HL-60/S4 (cell line): ENCODE results near the gene VPS51.

Source experiments
- in situ Hi-C: fragments of 300-500 bp; cut with MboI; formaldehyde crosslinking; loops from 2 replicates; pipeline ENCODE4 v1.14.3; 2022; ENCODE audit warnings: low sequenced_read_pairs

The VPS51 gene

DNA sequence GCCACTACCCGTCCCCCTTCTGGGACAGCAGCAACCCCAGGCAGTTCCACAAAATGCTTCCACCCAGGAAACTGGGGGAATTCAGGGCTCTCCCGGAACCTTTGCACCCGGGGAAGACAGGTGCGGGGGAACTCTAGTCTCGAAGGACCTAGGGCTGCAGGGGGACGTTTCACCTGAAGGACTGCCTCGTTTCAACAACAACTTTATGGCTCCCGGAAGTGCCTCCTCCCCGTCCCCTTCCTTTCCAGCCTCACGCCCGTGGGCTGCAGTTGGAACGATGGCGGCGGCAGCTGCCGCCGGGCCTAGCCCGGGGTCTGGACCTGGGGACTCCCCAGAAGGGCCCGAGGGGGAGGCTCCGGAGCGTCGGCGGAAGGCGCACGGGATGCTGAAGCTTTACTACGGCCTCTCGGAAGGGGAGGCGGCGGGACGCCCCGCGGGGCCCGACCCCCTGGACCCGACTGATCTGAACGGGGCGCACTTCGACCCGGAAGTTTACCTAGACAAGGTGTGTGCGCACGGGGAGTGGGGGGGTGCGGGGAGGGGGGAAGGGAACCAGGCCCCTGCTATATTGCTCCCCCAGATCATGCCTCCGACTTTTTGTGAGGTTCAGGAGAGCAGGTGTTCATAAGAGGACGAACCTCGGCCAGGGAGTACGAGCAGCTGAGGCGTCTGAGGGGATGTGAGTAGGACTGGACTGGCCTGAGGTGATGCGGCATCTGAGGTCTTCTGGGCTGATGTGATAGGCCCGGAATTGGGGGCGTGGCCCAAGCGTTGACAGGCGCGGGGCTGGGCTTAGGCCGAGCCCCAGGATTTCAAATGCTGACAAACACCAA is at the start of gene VPS51:
Gene VPS51, plus strand, starts transcription at position 241 of the 833 bp plus-strand sequence. Its CDS starts 37 bp downstream, at position 278.
- in situ Hi-C loops = no loop called here

DNA sequence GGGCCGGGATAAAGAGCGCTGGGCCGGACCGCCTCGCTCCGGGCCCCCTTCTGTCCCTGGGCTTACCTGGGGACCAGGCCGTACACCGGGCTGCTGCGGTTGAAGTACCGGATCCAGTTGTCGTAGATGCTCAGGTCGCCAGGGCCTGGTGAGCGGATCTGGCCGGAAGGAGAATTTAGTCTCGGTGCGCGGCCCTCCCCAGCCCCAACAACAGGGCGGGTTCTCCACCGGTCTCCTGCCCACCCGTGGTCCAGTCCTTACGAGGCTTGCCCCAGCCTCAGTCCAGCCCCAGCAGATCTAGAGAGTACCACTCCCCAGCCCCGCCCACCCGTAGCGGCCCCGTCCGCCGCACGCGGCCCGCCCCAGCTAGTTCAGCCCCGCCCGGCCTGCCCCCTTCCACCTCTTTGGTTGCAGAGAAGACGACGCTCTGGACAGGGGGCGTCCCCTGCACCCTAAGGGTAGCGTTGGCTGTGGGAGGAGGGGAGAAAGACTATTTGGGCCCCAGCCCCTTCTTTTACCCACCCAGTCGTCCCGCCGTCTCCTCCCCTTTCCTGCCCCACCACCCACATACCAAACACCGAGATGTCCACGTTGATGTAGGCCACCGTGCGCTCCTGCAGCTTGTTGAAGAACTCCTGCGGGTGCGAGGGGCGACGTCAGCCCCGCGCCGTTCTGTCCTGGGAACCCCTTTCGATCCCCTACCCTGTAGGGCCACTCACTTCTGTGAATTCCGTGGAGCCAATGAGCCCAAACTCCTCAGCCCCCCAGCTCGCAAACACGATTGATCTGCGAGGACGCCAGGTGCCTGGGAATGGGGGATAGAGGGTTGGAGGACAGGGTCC is 48.2 kb upstream of the VPS51 start:
- in situ Hi-C loops = no loop called here

DNA sequence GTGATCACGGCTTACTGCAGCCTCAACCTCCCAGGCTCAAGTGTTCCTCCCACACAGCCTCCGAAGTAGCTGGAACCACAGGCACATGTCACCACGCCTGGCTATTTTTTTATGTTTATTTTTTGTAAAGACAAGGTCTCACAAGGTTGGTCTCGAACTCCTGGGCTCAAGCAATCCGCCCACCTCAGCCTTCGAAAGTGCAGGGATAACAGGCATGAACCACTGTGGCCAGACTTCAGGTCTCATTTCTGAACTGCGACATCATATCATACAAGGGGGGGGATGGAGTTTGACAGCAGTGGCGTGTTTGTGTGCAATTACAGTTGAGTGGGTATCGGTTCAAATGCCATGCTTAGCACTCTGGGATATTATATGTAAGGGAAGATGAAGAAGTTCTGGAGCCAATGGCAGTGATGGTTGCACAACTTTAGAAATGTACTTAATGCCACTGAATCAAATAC is 44.6 kb upstream of the VPS51 start:
- in situ Hi-C loops = no loop called here

DNA sequence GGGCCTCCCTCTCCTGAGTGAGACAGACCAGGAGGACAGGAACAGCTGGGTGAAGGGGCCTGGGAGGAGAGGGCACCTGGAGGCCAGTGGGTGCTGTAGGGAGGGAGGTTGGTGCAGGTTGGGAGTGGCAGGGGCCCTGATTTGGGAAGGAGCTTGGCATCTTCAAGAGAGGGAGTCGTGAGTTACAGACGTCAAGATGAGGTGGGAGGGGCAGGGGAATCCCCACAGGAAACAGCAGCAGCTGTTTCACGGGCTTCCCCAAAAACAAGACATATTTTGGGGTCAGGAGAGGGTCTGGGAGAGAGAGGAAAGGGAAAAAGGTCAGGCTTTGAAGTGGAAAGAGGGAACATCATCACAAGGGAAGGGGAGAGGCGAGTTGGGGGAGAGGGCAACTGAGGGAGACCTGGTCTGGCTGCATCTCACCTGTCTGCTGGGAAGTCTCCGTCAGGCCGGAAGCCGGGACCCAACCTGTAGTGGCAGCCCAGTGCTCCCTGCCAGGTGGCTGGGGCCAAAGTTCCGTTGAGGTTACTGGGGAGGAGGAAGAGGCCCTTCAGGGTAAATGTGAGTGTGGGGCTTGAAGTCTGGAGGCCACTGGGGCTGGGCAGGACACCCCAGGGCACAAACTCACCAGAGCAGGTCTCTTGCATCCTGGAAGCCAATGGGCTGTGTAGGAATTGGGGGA is 42.0 kb upstream of the VPS51 start:
- in situ Hi-C loops = no loop called here

DNA sequence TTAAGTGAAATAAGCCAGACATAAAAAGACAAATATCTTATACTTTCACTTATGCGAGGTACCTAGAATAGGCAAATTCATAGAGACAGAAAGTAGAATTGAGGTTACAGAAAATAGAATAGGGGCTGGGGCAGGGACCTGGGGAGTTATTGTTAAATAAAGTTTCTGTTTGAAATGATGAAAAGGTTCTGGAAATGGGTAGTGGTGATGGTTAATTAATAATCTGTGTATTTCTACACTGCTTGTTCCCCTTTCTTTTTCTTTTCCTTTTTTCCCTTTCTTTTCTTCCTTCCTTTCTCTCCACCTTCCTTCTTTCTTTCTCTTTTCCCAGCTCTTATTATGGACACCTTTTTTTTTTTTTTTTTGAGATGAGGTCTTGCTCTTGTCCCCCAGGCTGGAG is 40.5 kb upstream of the VPS51 start:
- in situ Hi-C loops = no loop called here

DNA sequence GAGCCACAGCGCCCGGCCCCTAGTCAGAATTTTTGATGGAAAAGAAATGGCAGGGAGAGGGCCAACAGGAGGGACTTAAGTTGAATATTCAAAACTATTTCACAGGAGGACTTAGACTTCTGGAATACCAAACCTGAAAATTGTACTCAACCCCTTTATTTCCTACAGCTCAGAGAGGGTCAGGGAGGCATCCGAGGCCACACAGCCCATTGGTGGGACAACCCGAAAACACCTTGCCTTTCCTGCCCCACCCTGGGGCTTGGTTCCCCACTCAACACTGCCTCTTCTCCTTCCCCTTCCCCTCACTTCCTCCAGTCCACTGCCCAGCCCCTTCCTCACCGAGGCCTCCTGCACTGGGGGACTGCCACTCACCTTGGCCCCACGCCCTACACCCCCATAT is 39.0 kb upstream of the VPS51 start:
- in situ Hi-C loops = no loop called here

DNA sequence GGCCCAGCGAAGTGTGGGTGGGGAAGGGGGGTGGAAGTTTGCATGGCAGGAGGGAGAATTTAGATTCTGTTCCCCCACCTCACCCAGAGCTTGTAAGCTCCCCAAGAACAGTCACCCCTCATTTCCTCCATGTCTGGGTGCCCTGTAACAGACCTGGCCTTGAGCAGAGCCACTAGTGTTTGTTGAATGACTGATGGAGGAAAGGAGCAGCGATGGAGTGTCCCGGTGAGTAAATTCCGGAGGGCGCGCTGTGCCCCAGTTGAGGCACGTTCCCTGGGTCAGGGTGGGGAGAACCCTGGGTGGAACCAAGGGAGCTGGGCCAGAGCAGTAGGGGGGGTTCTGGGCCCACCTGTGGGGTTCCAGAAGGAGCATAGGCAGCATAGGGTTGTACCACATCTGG is 38.5 kb upstream of the VPS51 start:
- in situ Hi-C loops = no loop called here

DNA sequence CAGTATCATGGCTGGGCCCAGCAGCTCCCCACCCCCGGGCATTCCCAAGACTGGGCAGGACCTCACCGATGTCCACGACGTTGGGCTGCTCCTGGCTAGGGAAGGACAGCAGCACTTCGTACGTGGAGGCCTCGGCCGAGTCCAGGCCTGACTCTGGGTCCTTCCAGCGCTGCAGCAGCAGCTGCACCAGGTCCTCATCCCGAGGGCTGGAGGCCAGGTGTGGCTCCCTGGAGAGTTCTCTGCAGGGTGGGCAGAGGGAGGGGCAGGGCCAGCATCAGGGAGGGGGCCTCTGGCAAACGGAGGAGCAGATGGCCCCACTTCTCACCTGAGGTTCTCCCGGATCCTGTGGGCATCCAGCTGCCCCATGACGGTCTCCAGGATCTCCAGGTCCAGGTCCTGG is 38.0 kb upstream of the VPS51 start:
- in situ Hi-C loops = no loop called here

DNA sequence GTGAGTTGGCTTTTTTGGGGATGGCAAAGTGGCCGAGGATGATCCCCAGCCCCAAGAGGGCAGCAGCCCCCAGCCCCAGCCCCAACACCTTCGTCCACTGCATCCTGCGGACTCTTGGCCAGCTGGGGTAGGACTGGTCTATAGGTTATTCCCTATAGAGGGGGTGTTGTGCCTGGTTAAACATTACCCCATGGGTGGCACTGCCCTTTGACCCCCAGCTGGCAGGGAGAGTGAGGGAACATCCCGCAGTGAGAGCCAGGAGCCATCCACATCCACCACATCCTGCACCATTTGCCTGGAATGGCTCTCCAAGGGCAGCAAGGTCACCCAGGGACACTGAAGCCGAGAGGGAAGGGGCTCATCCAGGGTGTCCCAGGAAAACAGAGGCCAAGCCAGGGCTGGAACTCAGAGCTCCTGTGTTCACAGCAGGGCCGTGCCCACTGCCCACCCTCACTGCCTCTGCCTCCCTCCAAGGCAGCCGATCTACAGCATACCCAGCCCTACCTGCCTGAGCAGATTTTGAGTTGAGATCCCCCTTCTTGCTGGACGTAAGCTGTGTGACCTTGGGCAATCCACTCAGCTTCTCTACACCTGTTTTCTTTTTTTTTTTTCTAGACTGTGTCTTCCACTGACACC is 37.5 kb upstream of the VPS51 start, which contains the start of gene NAALADL1:
Gene NAALADL1, minus strand, starts transcription at position 135 of the 636 bp plus-strand sequence. Its CDS starts 32 bp downstream, at position 103.
- in situ Hi-C loops = no loop called here

DNA sequence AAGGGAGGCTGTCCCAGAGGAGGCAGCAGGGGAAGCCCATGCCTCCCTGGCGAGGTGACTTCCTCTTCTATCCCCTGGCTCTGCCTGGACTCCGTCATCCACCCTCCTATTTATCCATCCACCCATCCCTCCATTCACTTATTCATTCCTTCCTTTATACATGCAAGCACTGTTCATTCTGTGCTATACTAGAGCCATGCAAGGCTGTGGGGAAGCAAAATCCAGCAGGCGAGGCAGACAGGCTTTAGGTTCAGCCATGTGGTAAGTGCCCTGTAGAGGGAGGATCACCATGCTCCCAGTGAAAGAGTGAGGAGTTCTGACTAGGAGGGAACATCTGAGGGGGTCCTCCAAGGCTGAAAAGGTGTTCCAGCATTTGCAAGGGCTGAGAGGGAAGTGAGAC is 36.5 kb upstream of the VPS51 start:
- in situ Hi-C loops = no loop called here

DNA sequence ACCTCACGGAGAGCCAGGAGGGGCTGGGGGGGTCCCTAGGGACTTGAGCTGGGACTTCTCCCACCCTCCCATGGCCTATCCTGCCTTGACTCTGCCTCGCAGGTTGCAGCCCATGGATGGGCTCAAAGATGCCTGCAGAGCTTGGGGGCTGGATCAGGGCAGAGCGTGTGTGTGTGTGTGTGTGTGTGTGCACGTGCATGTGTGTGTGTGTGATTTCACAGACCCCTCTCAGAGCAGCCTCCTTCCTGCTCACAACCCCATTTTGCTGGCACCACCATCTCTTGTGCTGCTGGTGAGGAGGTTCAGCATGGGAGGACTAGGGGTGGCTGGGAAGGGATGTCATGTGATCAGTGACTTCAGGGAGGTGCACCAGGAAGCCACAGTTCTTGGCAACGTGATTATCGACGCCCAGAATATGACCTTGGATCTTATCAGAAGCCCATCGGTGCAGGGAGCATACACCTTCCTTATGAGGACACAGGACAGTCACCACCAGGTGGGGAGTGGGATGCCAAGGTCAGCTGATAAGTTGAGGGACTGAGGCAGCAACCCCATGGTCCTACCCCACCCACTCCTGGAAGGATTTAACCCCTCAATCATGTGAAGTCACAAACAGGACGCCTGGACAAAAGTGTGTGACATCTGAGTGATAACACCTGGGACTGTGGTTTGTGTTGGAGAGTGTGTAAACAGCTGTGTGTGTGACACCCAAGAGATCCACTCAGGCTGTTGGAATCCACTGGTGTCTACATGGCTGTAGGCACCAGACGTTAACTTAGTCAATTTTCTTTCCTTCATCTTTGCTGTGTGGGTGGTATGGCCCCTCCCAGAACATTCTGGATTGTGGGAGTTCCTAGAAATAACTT is 35.8 kb upstream of the VPS51 start:
- in situ Hi-C loops = no loop called here

DNA sequence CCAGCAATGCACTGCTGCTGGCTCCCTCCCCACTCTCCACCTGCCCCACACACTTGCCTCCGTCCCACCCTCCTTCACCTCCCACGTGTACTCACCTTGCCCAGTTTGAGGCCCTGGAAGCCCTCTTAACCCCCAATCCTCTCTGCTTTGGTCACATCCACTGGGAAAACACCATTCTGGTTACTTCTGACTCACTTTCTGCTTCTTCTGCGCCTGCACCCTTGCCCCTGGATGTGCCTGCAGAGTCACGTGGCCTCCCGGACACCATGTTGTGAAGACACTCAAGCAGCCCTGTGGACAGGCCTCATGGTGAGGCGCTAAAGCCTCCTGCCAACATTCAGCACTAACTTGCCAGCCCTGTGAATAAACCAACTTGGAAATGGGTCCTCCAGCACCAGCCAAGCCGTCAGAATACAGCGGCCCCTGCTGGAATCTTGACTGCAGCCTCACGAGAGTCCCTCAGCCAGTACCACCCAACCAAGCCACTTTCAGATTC is 35.1 kb upstream of the VPS51 start:
- in situ Hi-C loops = no loop called here

DNA sequence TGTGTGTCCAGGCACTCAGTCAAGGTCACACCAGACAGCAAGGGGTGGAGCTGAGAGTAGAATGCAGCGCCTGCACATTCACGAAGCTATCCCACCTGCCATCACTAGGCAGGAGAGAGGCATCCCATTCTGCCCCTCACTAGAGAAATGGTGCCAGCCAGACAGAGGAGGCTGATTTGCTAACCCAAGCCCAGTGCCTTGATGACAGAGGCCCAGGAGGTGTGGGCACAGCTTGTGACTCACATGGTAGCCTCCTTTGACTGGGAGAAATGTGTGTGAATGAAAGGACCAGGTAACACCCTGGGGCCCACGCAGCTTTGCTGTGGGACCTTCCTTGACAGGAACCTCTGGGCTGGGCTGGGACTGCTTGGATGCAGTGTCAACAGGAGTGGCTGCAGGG is 32.5 kb upstream of the VPS51 start:
- in situ Hi-C loops = no loop called here

DNA sequence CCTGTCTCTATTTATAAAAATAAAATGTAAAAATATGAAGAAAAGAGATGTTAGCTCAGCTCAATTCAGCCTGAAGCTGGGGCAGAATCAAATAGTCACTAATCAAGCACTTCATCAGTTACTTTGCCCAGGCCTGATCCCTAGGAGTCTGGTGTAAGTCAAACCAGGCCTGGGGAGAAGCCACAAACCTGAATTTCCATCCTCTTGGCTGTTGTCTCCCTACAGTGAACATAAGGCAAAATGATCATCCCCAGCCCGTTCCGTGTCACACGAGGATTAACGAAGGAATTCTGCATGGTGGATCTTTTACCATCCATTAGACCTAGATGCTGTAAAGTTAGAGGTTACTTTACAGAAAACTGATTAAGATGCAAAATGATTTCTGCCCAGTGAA is 31.2 kb upstream of the VPS51 start:
- in situ Hi-C loops = no loop called here

DNA sequence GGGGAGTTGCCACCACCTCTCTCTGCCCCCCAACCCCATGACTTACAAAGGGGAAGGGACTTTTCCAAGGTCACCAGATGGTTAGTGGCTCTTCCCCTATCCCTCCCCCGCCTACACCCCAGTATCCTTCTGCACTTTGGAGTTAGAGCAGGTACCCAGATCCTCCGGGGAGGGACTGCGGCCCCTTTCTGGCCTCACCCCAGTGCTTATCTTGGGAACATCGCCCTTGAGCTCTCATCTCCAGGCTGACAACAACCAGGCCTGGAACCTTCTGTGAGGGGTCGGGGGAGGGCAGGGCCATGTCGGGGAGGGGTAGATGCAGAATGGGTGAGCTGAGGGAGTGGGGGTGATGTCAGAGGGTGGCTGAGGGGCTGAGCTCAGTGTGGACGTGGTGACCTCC is 30.2 kb upstream of the VPS51 start:
- in situ Hi-C loops = no loop called here

DNA sequence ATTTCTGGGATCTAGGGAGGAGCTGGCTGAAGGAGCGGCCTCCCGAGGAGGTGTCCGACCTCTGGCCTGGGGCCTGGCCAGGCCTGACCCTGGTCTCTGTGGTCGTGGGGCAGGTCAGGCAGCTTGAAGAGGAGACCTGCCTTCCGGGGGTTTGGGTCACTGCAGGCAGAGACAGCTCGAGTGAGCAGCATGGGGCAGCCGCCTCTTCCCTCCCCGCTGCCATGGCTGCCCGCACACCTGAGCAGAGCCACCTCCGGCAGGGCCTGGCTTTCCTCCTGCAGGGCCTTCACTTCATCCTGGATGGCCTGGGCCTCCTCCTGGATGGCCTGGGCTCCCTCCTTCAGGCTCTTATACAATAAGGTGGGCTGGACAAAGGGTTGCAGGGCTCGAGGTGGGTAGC is 29.7 kb upstream of the VPS51 start:
- in situ Hi-C loops = no loop called here

DNA sequence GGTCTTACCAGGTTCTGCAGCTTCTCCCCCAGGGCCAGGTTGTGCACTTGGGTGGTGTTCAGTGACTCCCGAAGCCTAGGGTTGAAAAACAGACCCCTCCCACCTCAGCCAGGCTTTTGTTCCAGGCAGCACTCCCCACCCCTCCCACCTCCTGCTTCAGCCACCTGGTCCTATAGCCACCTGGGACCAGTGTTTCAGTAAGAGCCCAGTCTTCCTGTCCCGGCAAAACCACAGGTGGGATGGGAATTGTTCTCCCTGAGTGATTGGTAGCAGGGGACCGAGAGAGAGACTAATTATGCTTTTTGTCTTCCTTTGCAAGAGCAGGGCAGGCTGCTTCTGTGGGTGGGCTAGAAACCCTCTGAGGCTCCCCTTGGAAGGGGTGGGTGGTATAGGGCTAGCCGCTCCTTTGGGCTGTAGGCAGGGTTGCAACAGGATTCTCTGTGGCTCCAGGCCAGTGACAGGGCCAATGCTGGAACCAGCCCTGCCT is 29.2 kb upstream of the VPS51 start:
- in situ Hi-C loops = no loop called here

DNA sequence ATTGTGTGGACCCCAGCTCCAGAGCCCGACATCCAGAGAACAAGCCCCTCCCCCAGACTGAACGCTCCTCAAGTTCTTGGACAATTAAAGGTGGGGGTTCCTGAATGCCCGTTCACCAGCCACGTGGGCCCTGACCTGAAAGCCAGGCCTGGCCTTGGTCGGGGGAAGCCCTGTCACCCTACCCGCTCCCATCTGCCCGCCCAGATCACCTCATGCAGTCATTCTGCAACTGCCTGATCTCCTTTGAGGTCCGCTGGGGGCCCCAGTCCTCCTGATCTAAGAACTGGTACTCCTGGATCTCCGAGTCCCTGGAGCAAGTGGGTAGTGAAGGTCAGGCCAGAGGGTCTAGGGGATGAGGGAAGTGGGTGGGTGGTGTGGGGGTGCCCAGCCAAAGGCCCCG is 28.6 kb upstream of the VPS51 start:
- in situ Hi-C loops = no loop called here

DNA sequence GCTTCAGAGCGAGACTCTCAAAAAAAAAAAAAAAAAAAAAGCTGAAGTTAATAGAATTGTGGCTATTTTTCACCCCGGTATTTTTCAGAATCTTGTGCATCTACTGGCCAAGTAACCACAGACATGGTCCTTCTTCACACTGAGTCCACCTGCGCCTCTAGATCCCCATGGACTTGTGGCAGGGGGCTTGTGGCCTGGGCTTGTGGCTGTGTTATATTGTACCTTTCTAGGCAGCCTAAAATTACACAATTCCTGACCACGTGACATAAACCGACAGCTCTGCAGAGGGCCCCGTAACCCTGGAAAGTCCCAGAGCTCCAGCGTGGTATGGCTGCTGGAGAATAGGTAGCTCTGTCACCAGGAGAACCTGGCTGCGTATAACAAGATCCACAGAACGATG is 26.8 kb upstream of the VPS51 start:
- in situ Hi-C loops = no loop called here
